NOMO-1 treated with DMSO at 0.1 percent for 48 hours (cell line): ENCODE results near the gene GABPB2.
"Not testable (repeated sequence)": the region's sequence is repeated elsewhere in the genome, so short reads cannot be mapped to it uniquely, and the experiment has no call there.

Experiments used
- DNase-seq: peaks from one replicate; lab custom pipeline; 2025; ENCODE audit not compliant: unreplicated experiment; lab: John Stamatoyannopoulos, UW

Gene GABPB2

DNA sequence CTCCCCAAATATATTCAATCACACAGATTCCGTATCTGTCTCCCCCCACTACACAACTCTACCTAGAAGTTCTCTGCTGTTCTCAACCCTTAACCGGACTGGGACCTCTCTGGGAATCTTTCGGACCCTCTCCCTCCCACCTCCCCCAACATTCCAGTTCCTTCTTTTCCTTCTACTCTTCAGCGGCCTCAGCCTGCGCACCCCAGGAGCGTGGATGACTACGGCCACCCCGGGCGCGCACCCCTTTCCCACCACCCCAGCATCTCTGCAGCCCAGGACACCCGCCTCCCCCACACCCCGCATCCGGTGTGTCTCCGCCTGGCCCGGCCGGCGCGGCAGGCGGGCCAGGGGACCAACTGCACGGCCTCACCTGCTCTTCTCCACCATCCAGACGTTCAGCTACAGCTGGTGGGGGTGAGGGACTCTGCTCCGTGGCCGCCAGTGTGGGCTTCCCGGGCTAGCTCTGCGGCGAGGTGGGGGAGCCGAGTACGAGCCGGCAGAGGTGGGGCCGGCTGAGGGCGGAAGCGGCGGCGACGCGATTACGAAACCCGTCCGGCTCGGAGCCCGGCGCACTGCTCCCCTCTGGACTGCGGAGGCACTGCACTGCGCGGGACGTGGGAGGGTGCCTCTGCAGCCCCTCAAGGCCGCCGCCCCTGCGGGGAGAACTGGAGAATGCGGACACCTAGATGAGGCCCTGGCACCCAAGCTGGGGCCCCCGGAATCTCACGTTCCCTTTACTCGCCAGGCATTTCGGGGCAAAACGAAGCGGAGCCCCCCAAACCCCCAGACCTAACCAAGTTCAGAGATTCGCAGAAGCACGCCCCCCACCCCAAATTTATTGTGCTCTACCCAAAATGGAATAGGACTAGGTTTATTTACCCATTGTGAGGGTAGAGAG lies 11.2 kb upstream of the GABPB2 start, which contains the start of gene CDC42SE1:
CDC42SE1 (minus strand) TSS at position 514 of the 898 bp plus-strand sequence. CDS start 3,892 bp downstream, outside the sequence.
- peak; percentile 83 for DNase-seq

DNA sequence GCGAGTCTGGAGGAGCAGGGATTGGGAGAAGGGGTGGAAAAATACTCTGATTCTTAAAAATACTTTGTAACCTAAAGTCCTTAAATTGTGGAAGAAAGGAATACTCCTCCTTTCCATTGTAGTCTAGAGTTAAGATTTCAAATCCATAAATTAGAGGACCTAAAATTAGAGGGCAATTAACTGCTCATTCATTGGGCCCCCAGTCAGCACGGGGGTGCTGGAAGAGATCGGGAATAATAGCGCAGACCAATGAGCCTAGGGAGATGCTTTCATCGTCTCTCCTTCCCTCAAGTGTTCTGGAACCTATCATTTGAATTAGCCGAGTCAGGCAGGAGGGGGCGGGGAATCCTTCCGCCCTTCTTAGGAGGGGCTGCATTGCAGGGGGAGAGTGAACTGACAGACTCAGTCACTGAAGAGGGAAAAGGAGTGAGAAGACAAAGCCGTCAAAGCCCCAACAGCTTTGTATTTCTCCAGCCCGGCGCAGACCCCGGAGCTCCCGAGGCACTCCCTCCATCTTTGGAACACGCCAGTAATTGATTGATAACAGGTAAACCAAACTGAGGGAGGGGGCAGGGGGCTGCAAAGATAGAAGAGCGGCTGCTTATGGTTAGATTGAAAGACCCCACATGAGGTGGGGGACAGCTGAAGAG lies 10.4 kb upstream of the GABPB2 start, which contains the start of gene MLLT11:
MLLT11 (plus strand) TSS at position 391 of the 650 bp plus-strand sequence. CDS start 6,828 bp downstream, outside the sequence.
- no peak for DNase-seq

DNA sequence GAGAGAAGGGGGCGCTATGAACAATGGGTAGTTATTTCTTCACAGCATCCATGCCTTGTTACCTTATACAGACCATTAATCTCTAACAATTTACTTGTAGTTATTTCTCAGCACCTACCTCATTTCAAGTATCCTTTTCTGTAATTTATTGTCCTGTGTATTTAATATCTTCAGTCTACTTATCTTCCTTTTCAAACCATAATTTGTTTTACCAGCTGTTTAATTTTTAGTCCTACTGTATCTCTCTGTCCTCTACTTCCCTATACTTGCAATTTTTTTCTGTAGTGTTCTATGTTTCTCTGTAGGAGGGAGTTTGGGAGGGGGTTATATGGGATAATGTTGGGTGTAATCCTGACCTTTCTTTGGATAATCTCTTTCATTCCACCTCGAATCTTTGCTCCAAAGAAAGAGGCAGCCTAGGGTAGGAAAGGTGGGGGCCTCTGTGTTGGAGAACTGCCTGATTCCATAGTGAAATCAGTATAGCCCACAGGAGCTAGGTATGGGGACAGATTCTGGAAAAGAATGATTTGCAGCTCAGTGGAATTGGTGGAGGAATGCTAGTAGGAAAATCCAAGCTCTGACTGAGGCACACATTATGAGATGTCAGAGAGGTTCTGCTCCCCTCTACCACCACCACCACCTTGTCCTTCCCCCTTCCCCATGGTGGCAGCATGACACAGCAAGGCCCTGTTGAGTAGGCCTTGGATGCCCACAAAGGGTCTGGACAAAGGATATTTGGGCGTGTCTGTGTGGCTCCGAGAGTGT lies 9.7 kb upstream of the GABPB2 start:
- DNase-seq = no peak

DNA sequence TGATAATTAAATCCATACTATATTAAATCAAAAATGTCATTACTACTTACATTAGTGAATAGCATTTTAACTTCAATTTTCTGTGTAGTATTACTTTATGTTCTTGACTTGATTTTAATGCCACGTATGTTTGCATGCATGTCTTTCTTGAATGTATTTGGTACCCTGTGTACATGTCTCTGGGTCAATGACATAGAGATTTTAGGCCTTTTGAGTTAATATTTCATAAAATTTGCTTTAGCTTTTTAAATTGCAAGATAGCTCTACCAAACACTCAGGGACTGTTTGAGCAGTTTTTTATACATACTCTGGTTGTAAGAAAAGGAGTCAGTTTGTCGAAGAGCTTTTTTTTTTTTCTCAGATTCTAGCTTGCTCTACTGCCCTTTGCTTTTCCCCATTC lies 8.9 kb upstream of the GABPB2 start:
- DNase-seq = no peak

DNA sequence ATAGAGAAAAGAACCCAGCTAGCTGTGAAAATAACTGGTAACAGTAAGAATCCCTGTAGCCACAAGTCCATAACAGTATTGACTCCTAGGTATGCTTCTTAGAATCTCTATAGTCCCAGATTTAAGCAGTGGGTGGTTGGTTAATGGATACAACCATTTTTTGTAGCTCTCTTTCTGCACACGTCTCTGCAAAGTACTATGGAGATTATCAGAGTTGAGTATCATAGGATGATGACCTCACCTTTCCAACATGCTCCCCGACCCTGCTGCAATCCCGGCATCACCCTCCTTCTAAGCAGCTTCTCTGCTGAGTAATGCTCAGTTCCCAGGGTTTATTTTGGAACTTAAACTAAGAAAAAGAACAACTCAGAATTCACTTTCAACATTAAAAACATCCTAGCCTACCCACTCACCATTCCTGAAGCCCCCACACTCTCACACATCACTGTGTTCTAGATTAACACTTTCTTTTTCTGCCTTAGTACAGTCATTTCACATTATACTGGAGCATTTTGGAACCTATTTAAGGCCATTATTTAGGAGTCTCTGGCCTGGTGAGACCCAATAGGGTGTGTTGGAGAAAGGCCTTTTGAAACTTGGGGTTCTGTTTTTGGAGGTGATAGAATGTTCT lies 7.7 kb upstream of the GABPB2 start:
- no peak for DNase-seq

DNA sequence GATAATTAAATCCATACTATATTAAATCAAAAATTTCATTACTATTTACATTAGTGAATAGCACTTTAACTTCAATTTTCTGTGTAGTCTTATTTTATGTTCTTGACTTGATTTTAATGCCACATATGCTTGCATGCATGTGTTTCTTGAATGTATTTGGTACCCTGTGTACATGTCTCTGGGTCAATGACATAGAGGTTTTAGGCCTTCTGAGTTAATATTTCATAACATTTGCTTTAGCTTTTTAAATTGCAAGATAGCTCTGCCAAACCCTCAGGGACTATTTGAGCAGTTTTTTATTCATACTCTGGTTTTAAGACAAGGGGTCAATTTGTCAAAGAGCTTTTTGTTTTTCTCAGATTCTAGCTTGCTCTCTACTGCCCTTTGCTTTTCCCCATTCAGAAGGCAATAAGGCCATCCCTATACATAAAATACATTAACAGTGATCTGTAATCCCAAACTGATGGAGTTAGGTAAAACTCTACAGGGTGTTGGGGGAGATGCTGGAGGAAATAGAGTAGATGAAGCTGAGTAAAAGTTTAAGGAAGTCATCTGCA lies 5.4 kb upstream of the GABPB2 start:
- DNase-seq = no peak

DNA sequence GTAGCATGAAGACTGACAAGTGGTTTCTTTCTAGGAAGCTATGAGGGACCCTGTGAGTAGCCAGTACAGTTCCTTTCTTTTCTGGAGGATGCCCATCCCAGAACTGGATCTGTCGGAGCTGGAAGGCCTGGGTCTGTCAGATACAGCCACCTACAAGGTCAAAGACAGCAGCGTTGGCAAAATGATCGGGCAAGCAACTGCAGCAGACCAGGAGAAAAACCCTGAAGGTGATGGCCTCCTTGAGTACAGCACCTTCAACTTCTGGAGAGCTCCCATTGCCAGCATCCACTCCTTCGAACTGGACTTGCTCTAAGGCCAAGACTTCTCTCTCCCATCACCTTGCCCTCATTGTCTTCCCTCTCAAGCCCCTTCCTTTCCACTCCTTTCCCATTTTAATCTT lies 3.4 kb upstream of the GABPB2 start:
- DNase-seq = no peak

DNA sequence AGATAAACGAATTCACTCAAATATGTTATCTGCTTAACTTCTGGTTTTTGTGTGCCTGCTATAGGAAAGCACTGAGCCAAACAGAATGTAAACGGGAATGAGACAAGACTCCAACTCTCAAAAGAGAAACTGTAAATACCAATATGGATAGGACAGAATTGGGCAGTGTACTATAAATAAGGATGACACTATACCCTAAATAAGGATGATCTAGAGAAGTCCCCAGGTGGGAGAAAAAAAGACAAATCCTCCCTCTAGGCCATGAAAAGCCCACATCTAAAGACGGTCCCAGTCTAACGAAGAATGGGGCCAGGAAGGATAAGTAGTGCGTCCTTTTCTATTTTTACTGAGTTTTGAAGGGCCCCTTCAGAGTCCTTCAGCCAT lies 1.5 kb upstream of the GABPB2 start:
- DNase-seq = no peak

DNA sequence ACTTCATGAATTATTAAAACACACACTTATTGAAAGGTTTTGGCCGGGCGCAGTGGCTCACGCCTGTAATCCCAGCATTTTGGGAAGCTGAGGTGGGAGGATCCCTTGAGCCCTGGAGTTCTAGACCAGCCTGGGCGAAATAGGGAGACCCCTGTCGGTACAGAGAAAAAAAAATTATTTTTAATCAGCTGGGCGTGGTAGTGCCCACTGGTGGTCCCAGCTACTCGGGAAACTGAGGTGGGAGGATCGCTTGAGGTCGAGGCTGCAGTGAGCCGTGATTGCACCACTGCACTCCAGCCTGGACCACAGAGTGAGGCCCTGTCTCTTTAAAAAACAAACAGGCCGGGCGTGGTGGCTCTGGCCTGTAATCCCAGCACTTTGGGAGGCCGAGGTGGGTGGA lies 1.7 kb downstream of the GABPB2 start:
- no peak for DNase-seq

DNA sequence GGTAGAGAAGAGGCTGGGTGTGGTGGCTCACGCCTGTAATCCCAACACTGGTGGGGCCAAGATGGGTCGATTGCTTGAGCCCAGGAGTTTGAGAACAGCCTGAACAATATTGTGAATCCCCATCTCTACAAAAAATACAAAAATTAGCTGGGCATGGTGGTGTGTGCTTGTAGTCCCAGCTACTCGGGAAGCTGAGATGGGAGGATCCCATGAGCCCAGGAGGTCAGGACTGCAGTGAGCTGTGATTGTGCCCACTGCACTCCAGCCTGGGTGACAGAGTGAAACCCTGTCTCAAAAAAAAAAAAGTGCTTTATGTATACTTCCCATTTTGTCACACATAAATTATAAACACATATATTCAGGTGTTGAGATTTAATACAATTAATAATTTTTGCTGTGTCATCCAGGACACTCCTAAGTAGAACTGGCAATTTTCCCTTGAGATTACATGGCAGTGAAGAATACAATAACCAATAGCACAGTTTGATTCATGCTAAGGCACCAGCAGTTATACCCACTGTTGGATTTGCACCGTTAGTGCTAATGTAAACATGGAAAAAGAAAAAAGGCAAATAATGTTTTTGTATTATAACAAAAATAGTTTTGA lies 15.5 kb downstream of the GABPB2 start:
- no peak for DNase-seq

DNA sequence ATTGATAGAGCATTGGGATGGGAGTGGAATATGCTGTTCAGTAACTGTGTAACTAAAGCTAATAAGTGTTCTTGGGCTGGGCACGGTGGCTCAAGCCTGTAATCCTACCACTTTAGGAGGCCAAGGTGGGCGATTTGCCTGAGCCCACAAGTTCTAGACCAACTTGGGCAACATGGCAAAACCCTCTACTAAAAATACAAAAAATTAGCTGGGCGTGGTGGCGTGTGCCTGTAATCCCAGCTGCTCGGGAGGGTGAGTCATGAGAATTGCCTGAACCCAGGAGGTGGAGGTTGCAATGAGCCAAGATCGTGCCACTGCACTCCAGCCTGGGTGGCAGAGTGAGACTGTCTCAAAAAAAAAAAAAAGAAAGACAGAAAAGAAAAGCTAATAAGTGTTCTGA lies 26.9 kb downstream of the GABPB2 start:
- not testable (repeated sequence) for DNase-seq

DNA sequence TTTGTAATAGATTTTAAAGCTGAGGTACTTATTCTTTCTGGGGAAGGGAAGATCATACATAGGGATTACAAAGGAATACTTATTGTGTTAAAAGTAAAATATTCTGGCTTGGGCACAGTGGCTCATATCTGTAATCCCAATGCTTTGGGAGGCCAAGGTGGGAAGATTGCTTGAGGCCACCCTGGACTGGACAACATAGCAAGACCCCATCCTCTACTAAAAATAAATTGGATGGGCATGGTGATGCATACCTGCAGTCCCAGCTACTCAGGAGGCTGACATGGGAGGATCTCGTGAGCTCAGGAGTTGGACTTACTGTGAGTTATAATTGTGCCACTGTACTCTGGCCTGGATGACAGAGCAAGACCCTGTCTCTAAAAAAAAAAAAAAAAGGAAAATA lies 27.6 kb downstream of the GABPB2 start:
- DNase-seq = no peak

DNA sequence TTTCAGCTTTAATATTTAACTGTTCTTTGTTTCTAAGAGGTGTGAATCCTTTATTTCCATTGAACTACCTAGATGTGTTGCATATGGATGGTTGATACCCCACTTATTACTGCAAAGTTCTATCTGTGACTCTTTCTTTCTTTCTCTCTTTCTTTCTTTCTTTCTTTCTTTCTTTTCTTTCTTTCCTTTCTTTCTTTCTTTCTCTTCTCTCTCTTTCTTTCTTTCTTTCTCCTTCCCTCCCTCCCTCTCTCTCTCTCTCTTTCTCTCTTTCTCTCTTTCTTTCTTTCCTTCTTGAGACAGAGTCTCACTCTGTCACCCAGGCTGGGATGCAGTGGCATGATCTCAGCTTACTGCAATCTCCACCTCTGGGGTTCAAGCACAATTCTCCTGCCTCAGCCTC lies 34.1 kb downstream of the GABPB2 start:
- DNase-seq = no peak

DNA sequence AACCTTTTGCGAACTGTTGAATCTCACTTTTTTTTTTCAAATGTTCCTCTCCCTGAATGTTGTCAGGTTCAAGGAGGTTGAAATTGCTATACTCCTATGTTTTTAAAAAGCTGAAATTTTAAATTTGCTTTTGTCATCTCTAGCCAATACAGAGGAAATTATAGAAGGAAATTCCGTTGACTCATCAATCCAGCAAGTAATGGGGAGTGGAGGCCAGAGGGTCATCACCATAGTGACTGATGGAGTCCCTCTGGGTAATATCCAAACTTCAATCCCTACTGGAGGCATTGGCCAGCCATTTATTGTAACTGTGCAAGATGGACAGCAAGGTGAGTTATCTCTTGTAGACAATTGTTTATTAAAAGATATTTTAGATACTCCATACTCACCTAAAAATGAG lies 36.3 kb downstream of the GABPB2 start:
- no peak for DNase-seq

DNA sequence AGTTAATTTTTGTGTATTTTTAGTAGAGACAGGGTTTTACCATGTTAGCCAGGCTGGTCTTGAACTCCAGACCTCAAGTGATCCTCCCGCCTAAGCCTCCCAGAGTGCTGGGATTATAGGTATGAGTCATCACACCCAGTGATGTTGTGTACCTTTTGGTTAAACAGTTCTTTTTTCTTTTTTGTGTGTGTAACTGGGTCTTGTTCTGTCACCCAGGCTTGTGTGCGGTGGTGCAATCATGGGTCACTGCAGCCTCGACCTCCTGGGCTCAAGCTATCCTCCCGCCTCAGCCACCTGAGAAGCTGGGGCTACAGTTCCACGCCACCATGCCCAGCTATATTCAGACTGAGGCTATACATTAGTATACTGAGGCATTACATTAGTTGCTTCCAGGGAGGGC lies 37.8 kb downstream of the GABPB2 start:
- DNase-seq = no peak

DNA sequence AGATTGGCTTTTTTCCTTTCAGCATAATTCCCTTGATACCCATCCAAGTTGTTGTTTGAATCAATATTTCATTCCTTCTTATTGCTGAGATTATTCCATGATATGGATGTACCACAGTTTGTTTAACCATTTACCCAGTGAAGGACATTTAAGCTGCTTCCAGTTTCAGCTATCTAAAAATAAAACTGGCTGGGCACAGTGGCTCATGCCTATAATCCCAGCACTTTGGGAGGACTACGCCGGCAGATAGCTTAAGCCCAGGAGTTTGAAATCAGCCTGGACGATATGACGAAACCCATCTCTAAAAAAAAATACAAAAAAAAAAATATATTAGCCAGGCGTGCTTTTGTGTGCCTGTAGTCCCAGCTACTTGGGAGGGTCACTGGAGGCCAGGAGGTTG lies 43.3 kb downstream of the GABPB2 start:
- no peak for DNase-seq

DNA sequence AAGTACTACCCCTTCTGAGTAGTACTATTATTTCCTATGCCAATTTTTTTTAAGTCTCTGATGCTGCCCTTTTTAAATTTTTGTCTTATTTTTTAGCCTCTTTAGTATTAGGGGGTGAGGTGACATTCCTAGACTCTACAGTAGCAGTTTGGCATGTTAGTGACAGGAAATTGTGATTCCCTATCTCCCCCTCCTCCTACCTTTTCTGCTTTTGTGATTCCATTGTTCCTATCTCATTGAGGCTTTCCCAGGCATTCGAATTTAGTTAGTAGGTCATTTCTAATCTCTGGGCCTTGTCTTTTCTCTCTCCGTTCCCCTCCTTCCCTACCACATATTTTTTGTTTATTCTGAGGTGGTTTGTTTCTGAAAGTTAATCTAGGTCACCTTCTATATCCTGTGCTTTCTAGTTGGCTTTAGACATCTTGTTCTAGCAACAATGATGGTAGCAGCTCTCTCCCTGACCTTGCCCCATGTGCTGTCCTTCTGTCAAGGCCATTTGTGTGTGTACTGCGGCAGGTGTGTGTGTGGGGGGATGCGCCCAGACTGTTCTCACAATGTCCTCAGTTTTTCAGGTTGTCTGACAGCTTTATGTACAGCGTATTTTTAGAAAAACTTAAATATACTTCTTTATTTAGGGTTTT lies 54.3 kb downstream of the GABPB2 start:
- no peak for DNase-seq

DNA sequence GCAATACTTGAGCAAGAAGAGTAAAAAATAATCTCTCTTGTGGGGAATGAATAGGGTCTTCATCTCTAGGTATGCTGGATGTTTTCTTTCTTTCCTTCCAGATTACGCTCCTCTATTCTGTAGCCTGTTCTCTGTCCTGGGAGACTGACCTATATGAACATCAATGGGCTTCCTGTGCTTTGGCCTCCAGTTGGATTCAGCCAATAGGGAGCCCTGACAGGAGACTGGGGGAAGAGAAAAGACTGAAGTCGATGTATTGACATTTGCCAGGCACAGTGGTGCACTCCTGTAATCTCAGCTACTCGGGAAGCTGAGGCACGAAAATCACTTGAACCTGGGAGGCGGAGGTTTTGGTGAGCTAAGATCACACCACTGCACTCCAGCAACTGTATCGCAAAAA lies 58.2 kb downstream of the GABPB2 start:
- DNase-seq = no peak

DNA sequence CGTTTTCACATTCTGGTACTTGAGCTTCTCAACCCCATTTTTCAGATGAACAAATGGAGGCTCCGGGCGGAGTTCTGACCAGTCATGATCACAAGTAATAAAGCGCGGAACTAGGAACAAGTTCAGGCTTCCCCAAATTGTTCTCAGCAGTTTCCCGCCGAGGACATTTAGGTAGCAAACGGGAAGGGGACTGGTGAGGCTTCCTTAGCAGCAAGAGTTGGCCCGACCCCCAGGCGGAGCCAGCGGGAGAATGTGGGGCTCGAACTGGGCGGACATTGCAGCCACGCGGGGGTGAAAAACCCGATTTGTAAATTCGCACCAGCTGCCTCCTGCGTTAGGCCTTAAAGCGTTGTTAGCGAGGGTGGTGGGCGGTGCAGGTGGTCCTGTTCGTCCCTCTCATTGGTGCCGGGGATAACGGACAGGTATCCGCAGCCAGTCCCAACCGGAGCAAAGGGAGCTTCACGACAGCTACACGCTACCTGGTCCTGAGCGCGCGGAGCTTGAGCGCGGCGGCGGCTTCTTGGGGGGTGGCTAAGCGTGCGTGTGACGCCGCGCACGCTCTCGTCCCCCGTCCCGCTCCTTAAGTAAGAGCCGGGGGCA lies 60.5 kb downstream of the GABPB2 start:
- no peak for DNase-seq
